NCI-H69 (cell line): ENCODE data around the gene HMGN2.
"Not testable (repeated sequence)": the region's sequence is repeated elsewhere in the genome, so short reads cannot be mapped to it uniquely, and the experiment has no call there.

ENCODE experiments used
- DNase-seq: peaks from one replicate; lab custom pipeline; 2025; lab: John Stamatoyannopoulos, UW

HMGN2 gene

GRCh38 chr1:26477446-26478152 is 5.4 kb downstream of the HMGN2 start:
- DNase-seq, result peak; percentile 44

- peak; percentile 14 for DNase-seq
These were observed 5.9 kb downstream of the HMGN2 start for GRCh38 chr1:26478159-26478558.

- no peak for DNase-seq
These were observed 6.7 kb downstream of the HMGN2 start for GRCh38 chr1:26478988-26479387.

- DNase-seq, result no peak
These were observed 10.7 kb downstream of the HMGN2 start for GRCh38 chr1:26482921-26483320.

GRCh38 chr1:26483980-26484379 is 11.7 kb downstream of the HMGN2 start:
- no peak for DNase-seq

GRCh38 chr1:26490155-26490554 is 17.9 kb downstream of the HMGN2 start:
- DNase-seq, result no peak

GRCh38 chr1:26493267-26493666 is 21.0 kb downstream of the HMGN2 start:
- DNase-seq, result no peak

- DNase-seq, result no peak
These were observed 21.7 kb downstream of the HMGN2 start for GRCh38 chr1:26493938-26494337.

GRCh38 chr1:26496861-26497260 is 24.6 kb downstream of the HMGN2 start:
- no peak for DNase-seq

- DNase-seq, result no peak
These were observed 26.7 kb downstream of the HMGN2 start for GRCh38 chr1:26498894-26499293.

- DNase-seq, result peak; percentile 89
These were observed 28.4 kb downstream of the HMGN2 start for GRCh38 chr1:26500488-26501175.

GRCh38 chr1:26510711-26511110 is 38.5 kb downstream of the HMGN2 start:
- not testable (repeated sequence) for DNase-seq

- DNase-seq, result not testable (repeated sequence)
These were observed 43.6 kb downstream of the HMGN2 start for GRCh38 chr1:26515836-26516235.

GRCh38 chr1:26516987-26517765 is 44.9 kb downstream of the HMGN2 start:
- no peak for DNase-seq

GRCh38 chr1:26517766-26518049 is 45.5 kb downstream of the HMGN2 start:
- no peak for DNase-seq

- DNase-seq, result no peak
These were observed 46.1 kb downstream of the HMGN2 start for GRCh38 chr1:26518355-26518754.

GRCh38 chr1:26520339-26520738 is 48.1 kb downstream of the HMGN2 start:
- DNase-seq, result no peak

GRCh38 chr1:26521669-26522030 is 49.4 kb downstream of the HMGN2 start:
- no peak for DNase-seq

GRCh38 chr1:26522073-26522472 is 49.8 kb downstream of the HMGN2 start:
- DNase-seq, result no peak

- DNase-seq, result no peak
These were observed 51.9 kb downstream of the HMGN2 start for GRCh38 chr1:26524181-26524580.
